ENCODE data around the gene TMEM151B.
A peak's percentile ranks its signal among the peaks of the same experiment; 100 is the strongest.

Gene TMEM151B

GRCh38 chr6:44269178-44269920 is 901 bp upstream of the TMEM151B start:
- H3K4me3 ChIP-seq (ENCODE audit: low read depth, low read length): peak overlapping the region; percentile 48
- TF ChIP-seq CTCF (IDR thresholded peaks at IDR 0.05; ENCODE audit: low read depth, low read length): no peak
- no peaks in the 10 kb centered on the region for H3K27me3 ChIP-seq (ENCODE audit: insufficient read depth, low read depth, severe bottlenecking)

GRCh38 chr6:44270526-44271405 is 516 bp downstream of the TMEM151B start:
- H3K4me3 ChIP-seq (ENCODE audit: low read depth, low read length): peak overlapping the region; percentile 48
- no peaks in the 10 kb centered on the region for H3K27me3 ChIP-seq (ENCODE audit: insufficient read depth, low read depth, severe bottlenecking)
- peak; percentile 92 for DNase-seq
- TF ChIP-seq CTCF (IDR thresholded peaks at IDR 0.05; ENCODE audit: low read depth, low read length): no peak
- H3K9me3 ChIP-seq (ENCODE audit: severe bottlenecking): no peaks in the 10 kb centered on the region
- H3K36me3 ChIP-seq: peaks cover 29% of the 10 kb centered on the region
- H3K27ac ChIP-seq: peak overlapping the region; percentile 79

More at GRCh38 chr6:44269178-44269920, 901 bp upstream of the TMEM151B start:
- DNase-seq: no peak
- Histone ChIP-seq H3K27ac (peak overlapping the region; percentile 79), H3K9me3 (ENCODE audit: severe bottlenecking) (no peaks in the 10 kb centered on the region), H3K36me3 (peaks cover 19% of the 10 kb centered on the region)

- no peak for TF ChIP-seq CTCF (IDR thresholded peaks at IDR 0.05; ENCODE audit: low read depth, low read length)
- H3K27me3 ChIP-seq (ENCODE audit: insufficient read depth, low read depth, severe bottlenecking): no peaks in the 10 kb centered on the region
- H3K27ac ChIP-seq: peak overlapping the region; percentile 59
- DNase-seq: no peak
- H3K9me3 ChIP-seq (ENCODE audit: severe bottlenecking): no peaks in the 10 kb centered on the region
- peaks cover 32% of the 10 kb centered on the region for H3K36me3 ChIP-seq
- H3K4me3 ChIP-seq (ENCODE audit: low read depth, low read length): peak overlapping the region; percentile 44
Measured at GRCh38 chr6:44271406-44271723, 1.1 kb downstream of the TMEM151B start.

- no peak for TF ChIP-seq CTCF (IDR thresholded peaks at IDR 0.05; ENCODE audit: low read depth, low read length)
- no peak overlapping the region for H3K27ac ChIP-seq
- H3K4me3 ChIP-seq (ENCODE audit: low read depth, low read length): no peak overlapping the region
- no peaks in the 10 kb centered on the region for H3K27me3 ChIP-seq (ENCODE audit: insufficient read depth, low read depth, severe bottlenecking)
- peaks cover 38% of the 10 kb centered on the region for H3K36me3 ChIP-seq
- no peaks in the 10 kb centered on the region for H3K9me3 ChIP-seq (ENCODE audit: severe bottlenecking)
- no peak for DNase-seq
Measured at GRCh38 chr6:44271914-44272313, 1.7 kb downstream of the TMEM151B start.

- no peaks in the 10 kb centered on the region for H3K27me3 ChIP-seq (ENCODE audit: insufficient read depth, low read depth, severe bottlenecking)
- DNase-seq: no peak
- no peak overlapping the region for H3K27ac ChIP-seq
- no peaks in the 10 kb centered on the region for H3K9me3 ChIP-seq (ENCODE audit: severe bottlenecking)
- H3K4me3 ChIP-seq (ENCODE audit: low read depth, low read length): no peak overlapping the region
- no peak for TF ChIP-seq CTCF (IDR thresholded peaks at IDR 0.05; ENCODE audit: low read depth, low read length)
- peaks cover 40% of the 10 kb centered on the region for H3K36me3 ChIP-seq
Measured at GRCh38 chr6:44272529-44272928, 2.3 kb downstream of the TMEM151B start.
